HCT116 (cell line): Measurements from ENCODE around the gene ART5. TPM values are rescaled to one million over a fixed set of nuclear protein-coding genes. Genes with fewer than 3 reads are reported as not detected.

Source experiments
- ATAC-seq: fragments of 200-7000 bp; cut with Tn5 transposase; 2 replicates; pipeline ENCODE4 v1.9.1; 2020; ENCODE audit warnings: mild to moderate bottlenecking, moderate library complexity
- BruUV-seq: library from RNA; stranded (reverse); fragments of 400-500 nt; replicated peaks from 2 replicates; lab custom pipeline; 2021; lab: Mats Ljungman, UMichigan
- CTCF ChIA-PET: fragments of 300-600 bp; sonication (Branson Sonifier 250); formaldehyde crosslinking; loops from one replicate; lab custom pipeline; 2021; ENCODE audit warnings: antibody characterized with exemption; lab: Charles Lee
- POLR2A ChIA-PET: fragments of 300-600, 350-600 bp; sonication (Branson Sonifier 250); formaldehyde crosslinking; loops from one replicate; lab custom pipeline; 2021; ENCODE audit warnings: antibody characterized with exemption; lab: Charles Lee
- RAD21 ChIA-PET, 2 experiments: fragments of 300-600 bp; sonication (Branson Sonifier 250); formaldehyde crosslinking; loops; one replicate each; lab custom pipeline; 2023; ENCODE audit warnings: low total read pairs in 2 of 2; ENCODE audit not compliant: uncharacterized antibody in 2 of 2, unreplicated experiment in 2 of 2, low non-redundant PET in 1 of 2; lab: Charles Lee
- DNase-seq: peaks from one replicate; pipeline ENCODE4 v3.0.0-alpha.2; 2010; ENCODE audit warnings: low read depth, low spot score
- H2AFZ ChIP-seq: fragments of 200-600 bp; shearing (Covaris generic), sonication (generic); 2 replicates; pipeline ENCODE4 v1.6.1; 2017; ENCODE audit warnings: low read depth, mixed run types, mixed read lengths, antibody characterized with exemption, low read length; ENCODE audit not compliant: poor library complexity, severe bottlenecking
- H3K27ac ChIP-seq: 2 replicates; pipeline ENCODE4 v1.5.1; 2012; ENCODE audit warnings: low read depth, low read length
- H3K27me3 ChIP-seq: fragments of 200-600 bp; sonication (generic); 2 replicates; pipeline ENCODE4 v1.6.1; 2016; ENCODE audit warnings: mixed run types, low read length, mixed read lengths; ENCODE audit not compliant: insufficient read depth
- H3K36me3 ChIP-seq, 2 experiments: fragments of 200-500 bp in 1 of 2; fragments of 200-600 bp in 1 of 2; sonication (Bioruptor generic) in 1 of 2; sonication (generic) in 1 of 2; 2 replicates each; pipeline versions ENCODE4 v1.5.1 to v1.6.1; 2014 to 2016; ENCODE audit warnings: low read length in 2 of 2, inconsistent platforms in 1 of 2, mixed read lengths in 1 of 2, mixed run types in 1 of 2; ENCODE audit not compliant: insufficient read depth in 2 of 2, control insufficient read depth in 1 of 2
- H3K4me1 ChIP-seq, 2 experiments: fragments of 200-600 bp in 1 of 2; sonication (generic) in 1 of 2; 2 replicates each; pipeline versions ENCODE4 v1.5.1 to v1.6.1; 2012 to 2017; ENCODE audit warnings: low read length in 2 of 2, inconsistent platforms in 1 of 2, mild to moderate bottlenecking in 1 of 2, mixed read lengths in 1 of 2, mixed run types in 1 of 2, moderate library complexity in 1 of 2; ENCODE audit not compliant: insufficient read depth in 2 of 2, control insufficient read depth in 1 of 2
- H3K4me2 ChIP-seq: fragments of 200-600 bp; sonication (generic); 2 replicates; pipeline ENCODE4 v1.6.1; 2017; ENCODE audit warnings: mixed run types, low read length, mixed read lengths
- H3K4me3 ChIP-seq, 2 experiments: fragments of 200-600 bp in 1 of 2; sonication (generic) in 1 of 2; replicated peaks in 1 of 2; 2 replicates each; pipeline ENCODE4 v1.5.1; 2011 to 2016; ENCODE audit warnings: low read length in 2 of 2, control low read depth in 1 of 2, low read depth in 1 of 2, mild to moderate bottlenecking in 1 of 2, mixed read lengths in 1 of 2, mixed run types in 1 of 2
- H3K79me2 ChIP-seq: fragments of 200-600 bp; sonication (generic); 2 replicates; pipeline ENCODE4 v1.6.1; 2017; ENCODE audit warnings: mild to moderate bottlenecking, mixed run types, low read length, moderate library complexity, mixed read lengths; ENCODE audit not compliant: insufficient read depth
- H3K9ac ChIP-seq: fragments of 200-600 bp; sonication (generic); 2 replicates; pipeline ENCODE4 v1.6.1; 2016; ENCODE audit warnings: low read length, mixed read lengths
- H3K9me2 ChIP-seq: fragments of 200-600 bp; sonication (generic), shearing (Covaris generic); 2 replicates; pipeline ENCODE4 v1.6.1; 2017; ENCODE audit warnings: mixed run types, mild to moderate bottlenecking, moderate library complexity; ENCODE audit not compliant: insufficient read depth
- H3K9me3 ChIP-seq, 2 experiments: fragments of 200-500 bp in 1 of 2; fragments of 200-600 bp in 1 of 2; sonication (Bioruptor generic) in 1 of 2; sonication (generic) in 1 of 2; 2 replicates each; pipeline ENCODE4 v1.6.1; 2014 to 2017; ENCODE audit warnings: low read length in 2 of 2, mixed read lengths in 2 of 2, inconsistent platforms in 1 of 2, low read depth in 1 of 2, mild to moderate bottlenecking in 1 of 2, mixed run types in 1 of 2, moderate library complexity in 1 of 2; ENCODE audit not compliant: control insufficient read depth in 1 of 2, insufficient read depth in 1 of 2
- H4K20me1 ChIP-seq: fragments of 200-600 bp; sonication (generic), shearing (Covaris generic); 2 replicates; pipeline ENCODE4 v1.6.1; 2017; ENCODE audit warnings: mixed run types, mild to moderate bottlenecking, moderate library complexity; ENCODE audit not compliant: insufficient read depth
- ATF3 ChIP-seq: IDR thresholded peaks from 2 replicates; pipeline ENCODE4 v1.6.1; 2012
- CEBPB ChIP-seq: IDR thresholded peaks from 2 replicates; pipeline ENCODE4 v1.6.1; 2012; ENCODE audit warnings: low read depth
- ELF1 ChIP-seq: IDR thresholded peaks from 2 replicates; pipeline ENCODE4 v1.6.1; 2012; ENCODE audit warnings: low read depth, borderline replicate concordance
- EZH2 ChIP-seq: fragments of 200-600 bp; sonication (generic); IDR thresholded peaks from 2 replicates; pipeline ENCODE4 v1.6.1; 2017; ENCODE audit warnings: antibody characterized with exemption, mixed run types
- EZH2phosphoT487 ChIP-seq: fragments of 200-600 bp; IDR thresholded peaks from 2 replicates; pipeline ENCODE4 v1.6.1; 2018; ENCODE audit warnings: antibody characterized with exemption, borderline replicate concordance
- JUND ChIP-seq: IDR thresholded peaks from 2 replicates; pipeline ENCODE4 v1.6.1; 2012
- MAX ChIP-seq: IDR thresholded peaks from 2 replicates; pipeline ENCODE4 v1.6.1; 2012
- POLR2A ChIP-seq: IDR thresholded peaks from 2 replicates; pipeline ENCODE4 v1.7.0; 2011; ENCODE audit warnings: borderline replicate concordance; ENCODE audit not compliant: insufficient read depth, insufficient read length; ENCODE audit errors: extremely low read depth
- POLR2AphosphoS5 ChIP-seq: IDR thresholded peaks from 2 replicates; pipeline ENCODE4 v1.6.1; 2011; ENCODE audit warnings: mild to moderate bottlenecking, low read depth, low read length, moderate library complexity
- RAD21 ChIP-seq: IDR thresholded peaks from 2 replicates; pipeline ENCODE4 v1.6.1; 2012; ENCODE audit warnings: low read depth, mild to moderate bottlenecking
- SIN3A ChIP-seq: IDR thresholded peaks from 2 replicates; pipeline ENCODE4 v1.6.1; 2012; ENCODE audit warnings: low read depth
- SP1 ChIP-seq: IDR thresholded peaks from 2 replicates; pipeline ENCODE4 v1.6.1; 2012; ENCODE audit warnings: low read depth
- SRF ChIP-seq: IDR thresholded peaks from 2 replicates; pipeline ENCODE4 v1.6.1; 2012; ENCODE audit warnings: low read depth
- TCF7L2 ChIP-seq: IDR thresholded peaks from 2 replicates; pipeline ENCODE4 v1.7.0; 2011; ENCODE audit warnings: borderline replicate concordance, inconsistent platforms; ENCODE audit not compliant: insufficient read depth, insufficient read length; ENCODE audit errors: extremely low read depth
- YY1 ChIP-seq: IDR thresholded peaks from 2 replicates; pipeline ENCODE4 v1.6.1; 2011; ENCODE audit warnings: low read length, low read depth, moderate library complexity, mild to moderate bottlenecking; ENCODE audit not compliant: insufficient replicate concordance; ENCODE audit errors: extremely low read depth
- ZFX ChIP-seq: fragments of 450-650 bp; IDR thresholded peaks from 2 replicates; pipeline ENCODE4 v1.6.1; 2017
- ZNF274 ChIP-seq: fragments of 200-500 bp; sonication (Bioruptor generic); IDR thresholded peaks from 2 replicates; pipeline ENCODE4 v1.6.1; 2014; ENCODE audit warnings: mild to moderate bottlenecking, low read depth, low read length, inconsistent platforms
- intact Hi-C: fragments of 100-400 bp; cut with micrococcal nuclease; formaldehyde crosslinking; loops from 2 replicates; pipeline ENCODE4 v1.10.0; 2022
- total RNA-seq: library from RNA; stranded (reverse); gene quantifications from one replicate; pipeline ENCODE4 v1.2.1, GENCODE V29; 2021; ENCODE audit not compliant: unreplicated experiment
- TF ChIP-seq, protein P1 (sequence below), 3 experiments: fragments of 200-600 bp in 1 of 3; sonication (generic) in 1 of 3; IDR thresholded peaks in 2 of 3; conservative IDR thresholded peaks in 1 of 3; 2 replicates each; pipeline ENCODE4 v1.5.1; 2012 to 2017; ENCODE audit warnings: low read depth in 2 of 3, low read length in 2 of 3, antibody characterized with exemption in 1 of 3, borderline replicate concordance in 1 of 3, control low read depth in 1 of 3, mild to moderate bottlenecking in 1 of 3, mixed read lengths in 1 of 3, mixed run types in 1 of 3, moderate library complexity in 1 of 3; ENCODE audit not compliant: insufficient read depth in 1 of 3

Gene ART5
- total RNA-seq, 1 experiment from 2014 or later, result 5.6 TPM

GRCh38 chr11:3609416-3610265, 32.2 kb downstream of the ART5 start:
- TF ChIP-seq ATF3 (no peak), SP1 (no peak), ELF1 (no peak), JUND (no peak), YY1 (peak; percentile 36), ZNF274 (no peak), ZFX (no peak), MAX (no peak), CEBPB (no peak), SIN3A (no peak), EZH2 (no peak), SRF (no peak), POLR2AphosphoS5 (no peak), RAD21 (peak; percentile 89), EZH2phosphoT487 (no peak), TCF7L2 (no peak), POLR2A (no peak)
- TF ChIP-seq, protein P1, sequence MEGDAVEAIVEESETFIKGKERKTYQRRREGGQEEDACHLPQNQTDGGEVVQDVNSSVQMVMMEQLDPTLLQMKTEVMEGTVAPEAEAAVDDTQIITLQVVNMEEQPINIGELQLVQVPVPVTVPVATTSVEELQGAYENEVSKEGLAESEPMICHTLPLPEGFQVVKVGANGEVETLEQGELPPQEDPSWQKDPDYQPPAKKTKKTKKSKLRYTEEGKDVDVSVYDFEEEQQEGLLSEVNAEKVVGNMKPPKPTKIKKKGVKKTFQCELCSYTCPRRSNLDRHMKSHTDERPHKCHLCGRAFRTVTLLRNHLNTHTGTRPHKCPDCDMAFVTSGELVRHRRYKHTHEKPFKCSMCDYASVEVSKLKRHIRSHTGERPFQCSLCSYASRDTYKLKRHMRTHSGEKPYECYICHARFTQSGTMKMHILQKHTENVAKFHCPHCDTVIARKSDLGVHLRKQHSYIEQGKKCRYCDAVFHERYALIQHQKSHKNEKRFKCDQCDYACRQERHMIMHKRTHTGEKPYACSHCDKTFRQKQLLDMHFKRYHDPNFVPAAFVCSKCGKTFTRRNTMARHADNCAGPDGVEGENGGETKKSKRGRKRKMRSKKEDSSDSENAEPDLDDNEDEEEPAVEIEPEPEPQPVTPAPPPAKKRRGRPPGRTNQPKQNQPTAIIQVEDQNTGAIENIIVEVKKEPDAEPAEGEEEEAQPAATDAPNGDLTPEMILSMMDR (IDR thresholded peaks at IDR 0.05 in 2 of 3, conservative IDR thresholded peaks at IDR 0.05 in 1 of 3; ENCODE audit: borderline replicate concordance in 1 of 3, insufficient read depth in 1 of 3, low read depth in 2 of 3, low read length in 2 of 3), result peak; percentile 80 to 91 (median 80)
- Histone ChIP-seq H3K27ac (no peak overlapping the region), H3K36me3 (no peaks in the 10 kb centered on the region), H3K9me3 (0 out of 4 replicates have a peak, but pooled peaks cover 0 to 3% of the 10 kb centered on the region in 2 experiments), H3K4me1 (no peaks in the 10 kb centered on the region), H3K79me2 (no peaks in the 10 kb centered on the region), H3K9me2 (no peaks in the 10 kb centered on the region), H4K20me1 (no peaks in the 10 kb centered on the region), H2AFZ (peak overlapping the region; percentile 20), H3K4me3 (no peak overlapping the region), H3K4me2 (no peak overlapping the region), H3K9ac (no peak overlapping the region), H3K27me3 (no peaks in the 10 kb centered on the region)
- peak; percentile 89 for ATAC-seq
- ChIA-PET CTCF (interaction anchor here (0.8 to 1.5 kb wide), 3 partner anchors 132 to 245 kb away, joined by 3 to 6 read pairs (median 3); partner anchors contain the start of gene PGAP2), RAD21 (interaction anchor here in 1 of 2 experiments (0.5 kb wide), 1 partner anchor 92 kb away, joined by 5 read pairs; no protein-coding TSS in a partner anchor), POLR2A (no interaction called here)
- BruUV-seq, result no TSS peak
- intact Hi-C loops, result loop anchor here (2.0 to 10.0 kb wide), 3 partner anchors 29 to 155 kb away; no protein-coding TSS in a partner anchor
- DNase-seq, result peak; percentile 35
